Ecto neural progenitor cell (in vitro differentiated cells): Measurements from ENCODE around the gene ANKRD12.
"Not testable (repeated sequence)": the region's sequence is repeated elsewhere in the genome, so short reads cannot be mapped to it uniquely, and the experiment has no call there.

ENCODE experiments used
- DNase-seq: peaks from one replicate; pipeline ENCODE4 v3.0.0-alpha.2; 2018; ENCODE audit warnings: low spot score

ANKRD12 gene

DNA sequence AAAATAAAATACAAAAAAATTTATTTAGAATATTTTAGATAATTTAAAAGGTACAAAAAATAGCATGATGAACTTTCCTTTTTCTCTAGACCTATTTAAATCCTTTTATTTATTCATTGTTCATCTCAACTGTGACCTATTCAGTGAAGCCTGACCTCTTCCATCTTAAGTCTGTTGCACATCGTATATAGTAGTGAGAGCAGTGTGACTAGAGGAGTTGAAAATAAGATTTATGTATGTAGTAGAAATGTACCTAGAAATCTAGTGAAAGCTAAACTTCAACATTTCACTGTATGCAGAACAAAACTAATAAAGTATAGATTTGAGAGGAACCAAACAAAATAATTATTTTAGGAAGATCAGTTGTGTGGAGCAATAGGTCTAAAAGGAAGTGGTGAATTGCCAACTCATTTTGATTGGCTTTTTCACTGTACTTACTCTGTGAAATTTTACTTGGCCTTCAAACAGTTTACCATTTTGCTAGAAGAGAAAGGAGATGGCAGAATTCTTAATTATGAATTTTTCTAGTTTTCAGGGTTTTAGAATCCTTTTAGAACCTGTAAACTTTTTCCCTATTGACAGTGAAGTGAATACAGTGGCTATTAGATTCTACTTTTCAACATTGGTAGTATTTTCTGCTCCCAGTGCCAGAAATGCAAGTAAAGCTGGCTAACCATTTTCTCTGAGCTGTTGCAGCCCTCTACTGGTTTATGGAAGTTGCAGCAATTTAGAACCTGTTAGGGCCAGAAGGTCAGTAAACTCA, 11.0 kb downstream of the ANKRD12 start:
- no peak for DNase-seq

DNA sequence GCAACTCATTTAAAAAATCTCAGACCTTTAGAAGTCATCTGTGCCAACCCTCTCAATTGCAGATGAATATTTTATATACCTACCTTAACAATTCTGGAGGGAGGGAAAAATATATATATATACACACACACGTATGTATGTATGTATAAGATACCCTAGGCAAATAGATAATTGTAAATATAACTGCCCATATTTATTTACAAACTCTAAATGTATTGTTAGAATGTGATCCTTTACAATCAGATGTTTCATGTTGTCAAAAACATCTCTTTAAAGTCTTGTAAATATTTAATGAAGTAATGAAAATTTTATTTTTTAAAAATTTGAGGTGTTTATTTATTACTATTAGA, 11.6 kb downstream of the ANKRD12 start:
- DNase-seq = no peak

DNA sequence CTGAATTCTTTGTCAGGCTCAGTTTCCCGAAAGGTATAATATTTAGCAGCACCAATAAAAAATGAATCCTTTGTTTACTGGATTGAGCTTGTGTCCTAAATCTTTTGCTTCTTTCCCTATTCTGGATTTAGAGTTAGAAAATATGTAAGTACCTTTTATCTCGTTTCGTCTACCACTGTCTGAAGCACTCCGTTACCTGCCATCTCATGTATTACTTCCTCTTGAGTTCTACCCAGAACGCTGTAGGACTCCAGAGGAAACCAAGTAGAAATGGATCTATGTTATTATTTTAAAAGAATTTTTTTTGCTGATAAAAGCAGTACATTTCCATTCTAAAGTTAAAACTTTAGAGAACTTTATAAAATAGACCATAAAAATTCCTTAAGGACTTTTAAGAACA, 13.5 kb downstream of the ANKRD12 start:
- DNase-seq = no peak

DNA sequence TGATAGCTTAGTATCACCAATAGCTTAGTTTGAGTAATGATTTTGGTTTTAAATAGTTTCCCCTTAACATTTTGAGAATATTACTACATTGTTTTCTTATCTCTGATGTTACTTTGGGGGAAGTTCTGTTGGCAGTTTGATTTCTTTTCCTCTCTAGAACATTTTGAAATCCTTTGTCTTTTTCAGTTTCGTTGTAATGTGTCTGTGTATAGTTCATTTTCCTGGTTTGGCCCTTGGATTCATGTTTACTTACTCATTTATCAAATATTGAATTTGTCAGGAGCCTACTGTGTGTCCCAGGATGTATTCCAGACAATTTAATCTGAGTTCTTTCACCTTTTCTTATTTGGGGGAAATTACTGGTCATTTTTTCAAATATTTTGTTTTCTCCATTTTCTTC, 16.7 kb downstream of the ANKRD12 start:
- DNase-seq = no peak

GRCh38 chr18:9156604-9157249, 20.1 kb downstream of the ANKRD12 start:
- no peak for DNase-seq

DNA sequence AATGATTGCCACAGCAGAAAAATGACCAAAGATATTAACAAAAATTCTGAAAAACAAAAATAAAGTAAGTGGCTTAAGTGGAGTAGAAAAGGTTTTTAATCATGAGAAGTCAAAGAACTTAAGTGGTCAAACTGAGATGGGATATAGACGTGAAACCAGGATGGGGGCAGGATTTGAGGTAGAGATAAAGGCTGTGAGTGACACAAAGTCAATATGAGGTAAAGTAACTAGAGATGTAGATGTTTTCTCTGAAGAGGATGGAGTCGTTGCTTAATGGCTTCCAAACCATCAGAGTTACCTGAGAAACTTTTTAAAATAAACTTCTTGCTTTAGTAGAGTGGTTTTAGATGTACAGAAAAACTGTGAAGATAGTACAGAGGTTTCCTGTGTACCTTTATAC, 21.2 kb downstream of the ANKRD12 start:
- no peak for DNase-seq

- no peak for DNase-seq
Measured at GRCh38 chr18:9160014-9160413, 23.4 kb downstream of the ANKRD12 start.

DNA sequence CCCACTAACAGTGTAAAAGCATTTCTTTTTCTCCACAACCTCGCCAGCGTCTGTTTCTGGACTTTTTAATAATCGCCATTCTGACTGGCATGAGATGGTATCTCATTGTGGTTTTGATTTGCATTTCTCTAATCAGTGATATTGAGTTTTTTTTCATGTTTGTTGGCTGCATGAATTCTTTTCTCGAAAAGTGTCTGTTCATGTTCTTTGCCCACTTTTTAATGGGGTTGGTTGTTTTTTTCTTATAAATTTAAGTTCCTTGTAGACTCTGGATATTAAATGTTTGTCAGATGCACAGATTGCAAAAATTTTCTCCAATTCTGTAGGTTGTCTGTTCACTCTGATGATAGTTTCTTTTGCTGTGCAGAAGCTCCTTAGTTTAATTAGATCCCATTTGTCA, 26.1 kb downstream of the ANKRD12 start:
- not testable (repeated sequence) for DNase-seq

- not testable (repeated sequence) for DNase-seq
Measured at GRCh38 chr18:9164149-9164548, 27.6 kb downstream of the ANKRD12 start.

- not testable (repeated sequence) for DNase-seq
Measured at GRCh38 chr18:9165883-9166282, 29.3 kb downstream of the ANKRD12 start.

GRCh38 chr18:9169515-9169914, 32.9 kb downstream of the ANKRD12 start:
- not testable (repeated sequence) for DNase-seq

DNA sequence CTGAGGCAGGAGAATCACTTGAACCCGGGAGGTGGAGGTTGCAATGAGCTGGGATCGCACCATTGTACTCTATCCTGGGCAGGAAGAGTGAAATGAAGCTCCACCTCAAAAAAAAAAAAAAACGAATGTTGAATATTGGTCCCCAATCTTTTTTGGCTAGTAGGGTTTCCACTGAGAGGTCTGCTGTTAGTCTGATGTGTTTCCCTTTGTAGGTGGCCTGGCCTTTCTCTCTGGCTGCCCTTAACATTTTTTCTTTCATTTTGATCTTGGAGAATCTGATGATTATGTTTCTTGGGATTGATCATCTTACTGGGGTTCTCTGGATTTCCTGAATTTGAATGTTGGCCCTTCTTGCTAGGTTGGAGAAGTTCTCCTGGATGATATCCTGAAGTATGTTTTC, 35.3 kb downstream of the ANKRD12 start:
- DNase-seq = not testable (repeated sequence)

- DNase-seq = no peak
Measured at GRCh38 chr18:9172506-9173127, 36.0 kb downstream of the ANKRD12 start.

GRCh38 chr18:9173770-9174233, 37.2 kb downstream of the ANKRD12 start:
- no peak for DNase-seq

DNA sequence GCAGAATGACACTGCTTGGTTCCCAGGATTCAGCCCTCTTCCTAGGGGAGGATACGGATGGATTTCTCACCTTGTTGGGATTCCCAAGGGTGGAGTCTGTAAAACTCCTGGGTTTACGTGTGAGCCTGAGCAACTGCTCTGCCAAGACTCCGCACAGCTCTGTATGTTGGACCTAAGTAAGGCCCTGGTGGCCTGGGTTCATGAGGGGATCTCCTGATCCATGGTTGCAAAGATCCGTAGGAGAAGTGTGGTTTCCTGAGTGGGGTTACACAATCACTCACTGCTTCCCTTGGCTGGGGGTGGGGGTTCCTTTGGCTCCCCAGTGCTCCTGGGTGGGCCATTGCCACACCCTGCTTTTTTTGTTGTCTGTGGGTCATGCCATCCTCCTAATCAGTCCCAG, 37.7 kb downstream of the ANKRD12 start:
- DNase-seq = no peak

DNA sequence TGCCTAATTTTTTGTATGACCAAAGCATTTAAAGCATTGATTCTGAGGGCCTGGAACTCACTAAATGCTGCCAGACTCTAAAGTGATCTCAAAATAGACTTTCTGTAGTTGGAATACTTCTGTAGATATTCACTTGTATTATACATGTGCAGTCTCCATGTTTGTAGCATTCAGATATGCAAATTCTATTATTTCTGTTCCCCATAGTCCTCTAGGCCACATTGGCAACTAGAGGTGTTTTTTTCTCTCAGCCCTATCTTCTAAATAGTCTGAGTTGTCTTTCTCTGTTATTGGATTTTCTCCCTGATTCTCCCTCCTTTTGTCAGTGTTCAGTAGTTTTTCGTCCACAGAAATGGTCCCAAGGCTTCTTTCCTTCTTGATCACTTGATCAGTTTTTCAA, 38.5 kb downstream of the ANKRD12 start:
- DNase-seq = no peak

DNA sequence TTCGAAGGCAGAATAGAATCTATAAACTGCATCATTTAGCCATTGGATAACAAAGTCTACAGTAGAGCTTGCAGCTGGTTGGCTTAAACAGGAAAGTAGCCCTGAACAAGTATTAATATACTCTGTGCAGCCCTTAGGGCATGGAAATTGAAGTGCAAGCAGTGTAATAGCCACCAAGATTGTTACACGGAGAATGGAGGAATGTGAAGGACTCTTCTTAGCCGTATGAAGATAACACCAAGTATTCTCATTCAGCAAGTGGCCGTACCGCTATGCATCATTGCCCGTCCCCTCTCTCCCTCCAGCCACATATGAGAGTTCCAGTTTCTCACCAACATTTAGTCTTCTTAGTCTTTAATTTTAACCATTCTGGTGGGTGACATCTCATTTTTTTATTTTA, 40.5 kb downstream of the ANKRD12 start:
- DNase-seq = no peak

GRCh38 chr18:9177466-9177865, 40.9 kb downstream of the ANKRD12 start:
- DNase-seq = no peak

DNA sequence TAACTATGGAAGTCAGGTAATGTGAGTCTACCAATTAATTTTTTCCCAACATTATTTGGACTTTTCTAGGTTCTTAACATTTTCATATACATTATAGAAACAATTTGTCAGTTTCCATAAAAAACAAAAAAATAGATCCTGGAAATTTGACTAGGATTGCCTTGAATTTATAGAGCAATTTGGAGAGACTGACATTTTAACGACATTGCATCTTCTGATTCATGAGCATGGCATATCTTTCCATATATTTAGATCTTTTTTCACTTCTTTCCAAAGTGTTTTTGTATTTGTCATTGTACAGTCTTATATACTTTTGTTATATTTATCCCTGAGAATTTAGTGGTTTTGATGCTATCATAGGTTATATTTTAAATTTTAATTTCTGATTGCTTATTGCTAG, 42.0 kb downstream of the ANKRD12 start:
- no peak for DNase-seq

- no peak for DNase-seq
Measured at GRCh38 chr18:9181275-9181674, 44.7 kb downstream of the ANKRD12 start.

DNA sequence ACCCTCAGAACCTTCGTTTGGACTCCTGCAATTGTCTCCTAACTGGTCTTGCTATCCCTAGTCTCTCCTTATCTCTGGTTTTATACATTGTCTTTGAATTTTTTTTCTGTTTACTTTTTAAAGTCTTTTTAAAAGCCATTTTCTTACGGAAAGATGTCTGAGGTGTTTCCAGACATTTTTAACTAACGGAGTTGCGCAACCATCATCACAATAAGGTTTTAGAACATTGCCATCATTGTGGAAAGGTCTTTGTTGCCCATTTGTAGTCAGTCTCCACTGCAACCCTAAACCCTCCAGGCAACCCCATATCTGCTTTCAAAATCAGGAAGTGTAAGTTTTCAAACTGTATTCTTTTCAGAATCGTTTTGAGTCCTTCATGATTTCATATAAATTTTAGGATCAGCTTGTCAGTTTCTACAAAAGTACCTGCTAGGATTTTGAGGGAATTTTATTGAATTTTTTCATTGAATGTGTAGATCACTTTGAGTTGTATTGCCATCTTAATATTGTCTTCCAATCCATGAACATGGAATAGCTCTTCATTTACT, 46.3 kb downstream of the ANKRD12 start:
- DNase-seq = no peak

- DNase-seq = no peak
Measured at GRCh38 chr18:9184998-9185613, 48.5 kb downstream of the ANKRD12 start.
